BJ (cell line): ENCODE results near the gene CYP4A11. TPM values are rescaled to one million over a fixed set of nuclear protein-coding genes. Genes with fewer than 3 reads are reported as not detected.
"Not testable (repeated sequence)": the region's sequence is repeated elsewhere in the genome, so short reads cannot be mapped to it uniquely, and the experiment has no call there.

Experiments
- CTCF ChIA-PET: fragments of 350-600 bp; formaldehyde crosslinking; extraction: SDS; loops from one replicate; lab custom pipeline; 2021; ENCODE audit warnings: antibody characterized with exemption, inconsistent platforms; lab: Yijun Ruan, JAX
- POLR2A ChIA-PET: fragments of 300-600 bp; sonication (Branson Sonifier 250); formaldehyde crosslinking; extraction: SDS; loops from one replicate; lab custom pipeline; 2021; ENCODE audit warnings: antibody characterized with exemption; lab: Charles Lee
- DNase-seq: peaks from one replicate; pipeline ENCODE4 v3.0.0-alpha.2; 2011; ENCODE audit warnings: low read depth
- H3K27me3 ChIP-seq: 2 replicates; pipeline ENCODE4 v1.6.0; 2011; ENCODE audit warnings: low read length; ENCODE audit not compliant: control insufficient read depth, insufficient read depth
- H3K36me3 ChIP-seq: 2 replicates; pipeline ENCODE4 v1.5.1; 2011; ENCODE audit warnings: low read length; ENCODE audit not compliant: control insufficient read depth, insufficient read depth
- H3K4me3 ChIP-seq: 2 replicates; pipeline ENCODE4 v1.5.1; 2011; ENCODE audit warnings: low read depth, mild to moderate bottlenecking, control low read depth, low read length
- CTCF ChIP-seq: IDR thresholded peaks from 2 replicates; pipeline ENCODE4 v1.5.1; 2011; ENCODE audit warnings: low read depth, mild to moderate bottlenecking, control low read depth, inconsistent platforms, low read length, moderate library complexity; ENCODE audit not compliant: insufficient read depth
- polyA minus RNA-seq: library from RNA; depleted of rRNA, polyadenylated mRNA; stranded (reverse); fragments of >200 nt; gene quantifications from 2 replicates; pipeline ENCODE4 v1.2.3, GENCODE V29; 2011; rRNA and poly(A)+ RNA removed
- polyA plus RNA-seq: library from polyadenylated mRNA; depleted of rRNA; stranded (reverse); fragments of >200 nt; gene quantifications from 2 replicates; pipeline ENCODE4 v1.2.3, GENCODE V29; 2011; rRNA removed

CYP4A11 gene
- polyA plus RNA-seq (not detected in 2 replicates), polyA minus RNA-seq (not detected in 2 replicates)

GRCh38 chr1:46941135-46941694 is at the start of gene CYP4A11:
TSS of gene CYP4A11 (minus strand) at chr1:46941476. CDS start at chr1:46941433, 43 bp downstream.
- CTCF ChIA-PET, result no interaction called here
- Histone ChIP-seq H3K4me3 (no peak within 1 kb of the TSS), H3K27me3 (no peaks in the 10 kb centered on the region), H3K36me3 (no peaks in the 10 kb centered on the region)
- POLR2A ChIA-PET, result no interaction called here
- DNase-seq, result no peak
- TF ChIP-seq CTCF, result no peak

- POLR2A ChIA-PET, H3K36me3 ChIP-seq, DNase-seq, H3K4me3 ChIP-seq, H3K27me3 ChIP-seq, CTCF ChIA-PET: not testable (repeated sequence)
Measured at GRCh38 chr1:46990541-46990940, 49.3 kb upstream of the CYP4A11 start.

GRCh38 chr1:46983830-46984586 is 42.7 kb upstream of the CYP4A11 start:
- CTCF ChIA-PET, result no interaction called here
- no peak for TF ChIP-seq CTCF
- no peak for DNase-seq
- H3K36me3 ChIP-seq, result no peaks in the 10 kb centered on the region
- no peak overlapping the region for H3K4me3 ChIP-seq
- POLR2A ChIA-PET, result no interaction called here
- no peaks in the 10 kb centered on the region for H3K27me3 ChIP-seq

- POLR2A ChIA-PET, result no interaction called here
- CTCF ChIA-PET, result no interaction called here
- no peak for DNase-seq
- Histone ChIP-seq H3K4me3 (no peak overlapping the region), H3K36me3 (no peaks in the 10 kb centered on the region), H3K27me3 (no peaks in the 10 kb centered on the region)
- TF ChIP-seq CTCF, result no peak
Measured at GRCh38 chr1:46983166-46983829, 42.0 kb upstream of the CYP4A11 start.

- H3K36me3 ChIP-seq, result no peaks in the 10 kb centered on the region
- H3K4me3 ChIP-seq, result no peak overlapping the region
- CTCF ChIA-PET, result interaction anchor here (0.6 kb wide), 1 partner anchor 47 kb away, joined by 4 read pairs; no protein-coding TSS in a partner anchor
- no peaks in the 10 kb centered on the region for H3K27me3 ChIP-seq
- POLR2A ChIA-PET, result no interaction called here
- no peak for DNase-seq
- TF ChIP-seq CTCF, result no peak
Measured at GRCh38 chr1:46969014-46969619, 27.8 kb upstream of the CYP4A11 start.

- POLR2A ChIA-PET, result not testable (repeated sequence)
Measured at GRCh38 chr1:46962272-46962671, 21.0 kb upstream of the CYP4A11 start.

More at GRCh38 chr1:46962272-46962671, 21.0 kb upstream of the CYP4A11 start:
- CTCF ChIA-PET, H3K36me3 ChIP-seq, H3K27me3 ChIP-seq, H3K4me3 ChIP-seq, DNase-seq: not testable (repeated sequence)
